Activated CD8-positive, alpha-beta T cell treated with anti-CD3 and anti-CD28 coated beads, Interleukin-2, amount 10 ng/mL, durations not matched to agents 7 days and 5 days (primary cell): ENCODE data around the gene USP24. TPM values are rescaled to one million over a fixed set of nuclear protein-coding genes. Genes with fewer than 3 reads are reported as not detected.

ENCODE experiments used
- ATAC-seq: fragments of 150-1000 bp; cut with Tn5 transposase; one replicate; pipeline ENCODE4 v1.10.0; 2021; ENCODE audit warnings: moderate library complexity
- CTCF ChIA-PET: fragments of 350-600 bp; sonication (Branson Sonifier 250); formaldehyde crosslinking; loops from one replicate; lab custom pipeline; 2021; ENCODE audit warnings: antibody characterized with exemption; lab: Charles Lee
- POLR2A ChIA-PET: fragments of 350-600 bp; sonication (Branson Sonifier 250); formaldehyde crosslinking; loops from one replicate; lab custom pipeline; 2021; ENCODE audit warnings: antibody characterized with exemption; lab: Charles Lee
- DNase-seq: peaks from one replicate; pipeline ENCODE4 v3.0.0-alpha.2; 2020
- H3K27ac Mint-ChIP-seq: one replicate; pipeline ENCODE4 v1.8.0; 2021; ENCODE audit warnings: mild to moderate bottlenecking, mixed read lengths
- H3K27me3 Mint-ChIP-seq: one replicate; pipeline ENCODE4 v1.8.0; 2021; ENCODE audit warnings: low read depth, mixed read lengths
- H3K36me3 Mint-ChIP-seq: one replicate; pipeline ENCODE4 v1.8.0; 2021; ENCODE audit warnings: low read depth, mixed read lengths
- H3K4me1 Mint-ChIP-seq: one replicate; pipeline ENCODE4 v1.8.0; 2021; ENCODE audit warnings: low read depth, mixed read lengths
- H3K4me3 Mint-ChIP-seq: one replicate; pipeline ENCODE4 v1.8.0; 2021; ENCODE audit warnings: mild to moderate bottlenecking, mixed read lengths
- H3K9me3 Mint-ChIP-seq: one replicate; pipeline ENCODE4 v1.8.0; 2022; ENCODE audit warnings: mixed read lengths; ENCODE audit not compliant: insufficient read depth
- total RNA-seq, 2 experiments: library from RNA; stranded (reverse); gene quantifications; one replicate each; pipeline ENCODE4 v1.2.3, GENCODE V29; 2021

USP24 gene
- total RNA-seq, 2 experiments from 2014 or later = 36.7 to 44.1 TPM

DNA sequence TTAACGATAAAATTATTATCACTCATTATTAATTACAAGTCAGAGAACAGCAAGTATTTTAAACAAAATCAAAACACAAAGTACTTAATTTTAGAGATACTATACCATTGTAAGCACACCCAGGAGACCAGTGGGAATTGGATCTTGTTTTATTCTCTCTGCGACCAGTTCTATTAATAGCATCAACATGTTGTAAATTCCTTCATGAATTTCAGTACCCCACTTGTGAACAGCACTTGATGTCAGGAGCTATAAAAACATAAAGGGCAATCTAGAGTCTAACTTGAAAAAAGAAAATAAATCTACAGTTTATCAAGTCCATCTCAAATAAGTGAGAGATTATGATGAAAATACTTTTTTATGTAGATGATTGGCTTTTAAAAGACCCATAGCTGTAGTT lies 42.9 kb downstream of the USP24 start:
- Mint-ChIP-seq H3K27ac (no peak overlapping the region), H3K4me1 (peaks cover 4% of the 10 kb centered on the region), H3K4me3 (no peak overlapping the region), H3K9me3 (no peaks in the 10 kb centered on the region), H3K36me3 (peaks cover 38% of the 10 kb centered on the region), H3K27me3 (no peaks in the 10 kb centered on the region)
- ChIA-PET CTCF (no interaction called here), POLR2A (no interaction called here)
- DNase-seq = no peak
- ATAC-seq = no peak

DNA sequence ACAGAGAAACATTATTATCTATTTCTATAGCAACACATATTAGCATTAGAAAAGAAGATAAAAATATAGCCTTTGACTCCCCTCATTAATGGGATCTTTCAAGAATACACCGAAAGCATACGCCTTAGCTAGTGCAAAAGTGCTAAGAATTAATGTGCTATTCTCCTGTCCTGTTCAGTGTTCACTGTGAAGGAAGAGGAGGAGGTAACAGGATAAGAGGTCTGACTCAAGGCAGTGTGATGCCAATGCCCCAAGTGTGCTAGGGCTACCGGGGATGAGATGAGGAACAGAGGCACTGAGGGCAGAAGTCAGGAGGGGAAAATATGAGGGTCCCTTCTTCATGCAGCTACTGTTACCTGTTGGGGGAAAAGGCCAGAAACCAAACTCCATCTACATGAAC lies 43.5 kb downstream of the USP24 start:
- Mint-ChIP-seq H3K36me3 (peaks cover 38% of the 10 kb centered on the region), H3K27ac (no peak overlapping the region), H3K9me3 (no peaks in the 10 kb centered on the region), H3K4me1 (peaks cover 4% of the 10 kb centered on the region), H3K27me3 (no peaks in the 10 kb centered on the region), H3K4me3 (no peak overlapping the region)
- CTCF ChIA-PET = no interaction called here
- POLR2A ChIA-PET = no interaction called here
- ATAC-seq = no peak
- no peak for DNase-seq

DNA sequence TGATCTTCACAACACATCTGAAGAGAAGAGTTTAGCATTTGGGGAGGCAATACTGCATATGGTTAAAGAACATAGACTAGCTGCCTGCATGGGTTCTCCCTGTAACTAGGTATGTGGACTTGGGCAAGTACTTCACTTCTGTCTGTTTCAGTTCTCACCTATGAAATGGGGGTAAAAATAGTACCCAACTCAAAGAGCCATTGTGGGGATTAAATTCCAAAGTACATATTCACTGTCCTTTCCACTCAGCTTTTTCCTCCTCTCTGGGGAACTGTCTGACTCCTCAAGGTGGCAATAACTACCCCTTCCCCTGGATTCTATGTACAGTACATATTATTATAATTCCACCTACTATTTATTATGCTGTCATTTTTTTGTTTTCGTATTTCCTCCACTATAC lies 44.7 kb downstream of the USP24 start:
- no peak overlapping the region for H3K4me3 Mint-ChIP-seq
- no peak overlapping the region for H3K27ac Mint-ChIP-seq
- CTCF ChIA-PET = no interaction called here
- H3K9me3 Mint-ChIP-seq = no peaks in the 10 kb centered on the region
- H3K36me3 Mint-ChIP-seq = peaks cover 40% of the 10 kb centered on the region
- POLR2A ChIA-PET = no interaction called here
- H3K4me1 Mint-ChIP-seq = peaks cover 4% of the 10 kb centered on the region
- DNase-seq (no peak), ATAC-seq (no peak)
- H3K27me3 Mint-ChIP-seq = no peaks in the 10 kb centered on the region

DNA sequence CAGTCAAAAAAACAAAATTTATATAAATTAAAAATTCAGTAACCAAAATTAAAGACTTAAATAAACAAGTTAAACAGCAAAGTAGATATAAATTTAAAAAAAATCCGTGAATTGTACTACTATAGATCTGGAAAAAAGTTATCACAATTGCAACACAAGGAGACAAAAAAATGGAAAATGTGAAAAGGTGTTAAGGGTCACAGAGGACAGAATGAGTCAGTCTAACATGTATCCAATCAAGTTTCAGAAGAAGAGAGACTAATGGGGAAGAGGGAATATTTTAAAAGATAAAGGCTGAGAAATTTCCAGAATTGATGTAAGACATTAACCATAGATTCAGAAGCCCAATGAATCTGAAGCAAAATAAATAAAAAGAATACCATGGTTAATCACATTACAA lies 46.0 kb downstream of the USP24 start:
- H3K4me3 Mint-ChIP-seq = no peak overlapping the region
- POLR2A ChIA-PET = no interaction called here
- DNase-seq (no peak), ATAC-seq (no peak)
- no peak overlapping the region for H3K27ac Mint-ChIP-seq
- H3K27me3 Mint-ChIP-seq = no peaks in the 10 kb centered on the region
- peaks cover 53% of the 10 kb centered on the region for H3K36me3 Mint-ChIP-seq
- H3K9me3 Mint-ChIP-seq = no peaks in the 10 kb centered on the region
- CTCF ChIA-PET = no interaction called here
- peaks cover 12% of the 10 kb centered on the region for H3K4me1 Mint-ChIP-seq

DNA sequence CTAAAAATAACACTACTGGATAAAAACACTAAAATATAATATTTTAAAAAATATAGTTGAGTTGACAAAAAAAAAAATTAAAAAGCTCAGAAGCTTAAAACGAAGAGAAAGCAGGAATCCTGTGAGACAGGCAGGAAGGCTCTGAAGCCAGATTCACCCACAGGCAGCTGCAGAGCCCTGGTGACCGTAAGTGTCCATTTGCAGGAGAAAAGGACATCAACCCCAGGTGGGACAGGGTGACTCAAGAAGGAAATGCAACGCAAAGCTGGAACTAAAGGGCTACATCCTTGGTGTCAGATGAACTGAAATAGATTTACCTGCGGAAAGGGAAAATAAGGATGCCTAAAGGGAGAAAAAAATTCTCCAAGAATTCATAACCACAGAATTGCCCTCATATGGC lies 46.8 kb downstream of the USP24 start:
- no peaks in the 10 kb centered on the region for H3K9me3 Mint-ChIP-seq
- ChIA-PET CTCF (no interaction called here), POLR2A (no interaction called here)
- H3K27me3 Mint-ChIP-seq = no peaks in the 10 kb centered on the region
- ATAC-seq (no peak), DNase-seq (no peak)
- no peak overlapping the region for H3K4me3 Mint-ChIP-seq
- H3K27ac Mint-ChIP-seq = no peak overlapping the region
- H3K36me3 Mint-ChIP-seq = peaks cover 57% of the 10 kb centered on the region
- peaks cover 14% of the 10 kb centered on the region for H3K4me1 Mint-ChIP-seq

DNA sequence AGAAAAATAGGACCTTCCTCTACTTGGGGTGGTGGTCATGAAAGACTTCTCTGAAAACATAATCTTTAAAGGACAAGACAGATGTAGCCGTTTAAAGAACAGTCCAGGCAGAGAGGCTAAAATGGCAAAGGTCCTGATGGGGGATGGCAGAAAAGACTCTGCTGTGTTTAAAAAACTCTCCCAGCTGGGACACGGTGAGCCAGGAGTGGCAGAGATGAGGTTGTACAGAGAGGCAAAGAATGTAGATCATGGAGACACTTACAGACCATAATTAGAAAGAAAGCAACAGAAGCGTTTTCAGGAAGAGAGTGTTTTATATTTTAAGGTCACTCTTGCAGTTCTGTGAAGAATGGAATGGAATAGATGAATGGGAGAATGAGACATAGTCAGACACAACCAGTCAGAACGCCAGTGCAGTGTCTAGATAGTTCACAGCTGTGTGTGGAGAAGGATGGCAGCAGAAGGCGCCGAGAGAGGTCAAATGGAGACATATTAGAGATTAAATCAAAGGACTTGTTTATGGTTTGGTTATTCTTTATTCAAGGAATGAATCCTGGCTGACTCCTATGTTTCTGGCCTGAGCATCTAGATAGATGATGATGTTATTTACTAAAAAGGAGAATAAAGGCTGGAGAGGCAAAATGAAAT lies 47.8 kb downstream of the USP24 start:
- Mint-ChIP-seq H3K27ac (no peak overlapping the region), H3K4me1 (peaks cover 14% of the 10 kb centered on the region), H3K4me3 (no peak overlapping the region), H3K9me3 (no peaks in the 10 kb centered on the region), H3K36me3 (peaks cover 57% of the 10 kb centered on the region), H3K27me3 (no peaks in the 10 kb centered on the region)
- DNase-seq (no peak), ATAC-seq (no peak)
- CTCF ChIA-PET = no interaction called here
- POLR2A ChIA-PET = no interaction called here

DNA sequence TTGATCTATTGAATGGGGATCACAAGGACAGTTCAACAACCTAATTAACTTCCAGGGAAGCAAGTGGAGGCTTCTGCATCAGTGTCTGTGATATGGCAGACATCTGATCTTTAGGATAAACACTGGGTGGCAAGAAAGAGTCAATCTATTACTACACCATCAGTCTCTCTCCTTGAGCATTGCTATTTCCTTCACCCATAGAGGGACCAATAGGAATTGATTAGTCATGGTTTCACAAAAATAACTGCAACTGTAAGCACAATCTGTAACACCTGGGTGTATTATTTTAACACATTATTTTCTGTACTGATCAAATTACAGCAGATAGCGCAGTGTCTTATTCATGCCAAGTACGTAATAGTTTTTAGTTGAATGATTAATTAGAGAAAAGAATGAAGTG lies 50.3 kb downstream of the USP24 start:
- Mint-ChIP-seq H3K9me3 (no peaks in the 10 kb centered on the region), H3K4me3 (no peak overlapping the region), H3K36me3 (peaks cover 44% of the 10 kb centered on the region), H3K27ac (no peak overlapping the region), H3K4me1 (peaks cover 14% of the 10 kb centered on the region), H3K27me3 (no peaks in the 10 kb centered on the region)
- POLR2A ChIA-PET = no interaction called here
- DNase-seq = no peak
- CTCF ChIA-PET = interaction anchor here (0.8 to 2.2 kb wide), 2 partner anchors 22 to 113 kb away, joined by 3 to 7 read pairs; no protein-coding TSS in a partner anchor
- peak; percentile 39 for ATAC-seq

DNA sequence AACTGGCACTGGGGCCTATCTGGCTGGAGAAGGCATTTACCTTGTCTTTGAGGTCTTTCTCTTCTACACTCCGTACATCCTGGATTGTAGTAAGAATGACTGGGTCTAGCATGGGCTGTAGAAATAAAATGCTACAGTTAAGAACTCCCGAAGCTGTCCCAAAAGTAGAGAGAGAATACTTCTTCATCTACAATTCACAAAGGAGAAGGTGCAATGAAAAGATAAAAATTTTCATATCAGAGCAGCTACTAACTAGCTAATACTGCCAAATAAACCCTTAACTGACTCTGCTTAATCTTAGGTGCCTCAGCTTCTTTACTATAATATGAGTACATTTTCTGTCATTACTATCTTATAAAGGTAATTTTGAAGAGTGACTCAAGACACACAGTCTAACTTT lies 55.6 kb downstream of the USP24 start:
- ChIA-PET POLR2A (no interaction called here), CTCF (interaction anchor here (0.7 to 1.4 kb wide), 2 partner anchors 16 to 62 kb away, joined by 3 to 5 read pairs; no protein-coding TSS in a partner anchor)
- no peak overlapping the region for H3K4me3 Mint-ChIP-seq
- H3K4me1 Mint-ChIP-seq = peaks cover 9% of the 10 kb centered on the region
- no peaks in the 10 kb centered on the region for H3K27me3 Mint-ChIP-seq
- ATAC-seq = no peak
- H3K36me3 Mint-ChIP-seq = peaks cover 45% of the 10 kb centered on the region
- DNase-seq = no peak
- no peak overlapping the region for H3K27ac Mint-ChIP-seq
- H3K9me3 Mint-ChIP-seq = no peaks in the 10 kb centered on the region

DNA sequence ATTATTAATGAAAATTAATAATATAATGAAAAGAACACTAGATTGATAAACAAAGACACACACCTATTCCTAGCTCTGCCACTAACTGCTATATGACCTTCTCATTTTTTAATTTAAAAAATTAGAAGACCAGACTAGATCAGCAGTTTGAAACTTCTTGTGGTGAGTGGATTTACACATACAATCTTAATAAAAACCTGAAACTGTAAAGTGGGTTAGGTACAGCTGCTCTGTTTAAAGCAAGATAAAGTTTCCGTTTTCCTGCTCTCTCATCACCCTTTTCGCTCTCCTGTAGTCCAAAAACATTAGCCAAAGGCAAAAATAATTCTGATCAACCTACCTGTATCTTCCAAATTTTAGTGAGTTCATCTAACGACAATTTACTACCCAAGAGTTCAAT lies 58.6 kb downstream of the USP24 start:
- H3K36me3 Mint-ChIP-seq = peaks cover 47% of the 10 kb centered on the region
- CTCF ChIA-PET = no interaction called here
- H3K4me1 Mint-ChIP-seq = peaks cover 18% of the 10 kb centered on the region
- H3K4me3 Mint-ChIP-seq = no peak overlapping the region
- no peaks in the 10 kb centered on the region for H3K27me3 Mint-ChIP-seq
- H3K9me3 Mint-ChIP-seq = no peaks in the 10 kb centered on the region
- ATAC-seq = no peak
- H3K27ac Mint-ChIP-seq = no peak overlapping the region
- POLR2A ChIA-PET = no interaction called here
- no peak for DNase-seq

DNA sequence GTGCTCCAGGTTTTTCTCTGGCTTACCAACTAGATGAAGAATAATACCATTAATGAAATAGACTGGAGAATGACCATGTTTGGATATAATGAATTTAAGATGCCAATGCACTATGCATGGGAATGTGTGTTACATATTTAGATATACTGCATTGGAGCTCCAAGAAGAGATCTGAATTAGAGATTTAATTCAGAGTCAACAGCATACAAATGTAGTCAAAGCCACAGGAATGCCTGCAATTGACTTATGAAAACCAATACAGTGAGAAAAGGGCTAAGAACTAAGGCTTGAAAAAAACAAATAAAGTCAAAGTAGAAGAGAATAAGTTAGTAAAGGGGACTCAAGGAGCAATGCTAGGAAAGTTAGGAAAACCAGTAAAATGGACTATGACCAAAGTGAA lies 59.1 kb downstream of the USP24 start:
- Mint-ChIP-seq H3K27ac (no peak overlapping the region), H3K27me3 (no peaks in the 10 kb centered on the region), H3K4me3 (no peak overlapping the region), H3K9me3 (no peaks in the 10 kb centered on the region), H3K4me1 (peaks cover 23% of the 10 kb centered on the region), H3K36me3 (peaks cover 50% of the 10 kb centered on the region)
- ChIA-PET POLR2A (no interaction called here), CTCF (no interaction called here)
- ATAC-seq (no peak), DNase-seq (no peak)

DNA sequence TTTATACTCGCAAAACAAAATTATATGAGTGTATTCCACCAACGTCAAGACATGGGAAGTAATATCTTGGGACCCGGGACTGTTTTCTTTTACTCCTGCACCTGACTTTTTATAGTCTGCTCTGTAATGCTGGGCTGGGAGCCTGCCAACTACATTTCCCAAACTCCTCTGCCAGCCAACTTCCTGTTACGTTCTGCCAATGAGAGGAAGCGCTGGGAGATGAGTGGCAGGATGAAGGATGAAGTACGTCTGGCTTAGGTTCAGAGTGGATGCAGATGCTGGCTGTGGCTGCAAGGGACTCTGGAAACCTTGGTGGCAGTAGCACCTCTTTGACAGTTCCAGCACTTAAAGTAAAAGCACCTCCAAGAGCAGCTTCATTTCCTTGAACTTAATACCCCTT lies 59.6 kb downstream of the USP24 start:
- no peak for ATAC-seq
- no peak for DNase-seq
- ChIA-PET CTCF (no interaction called here), POLR2A (no interaction called here)
- peaks cover 52% of the 10 kb centered on the region for H3K36me3 Mint-ChIP-seq
- no peaks in the 10 kb centered on the region for H3K27me3 Mint-ChIP-seq
- no peaks in the 10 kb centered on the region for H3K9me3 Mint-ChIP-seq
- peaks cover 28% of the 10 kb centered on the region for H3K4me1 Mint-ChIP-seq
- no peak overlapping the region for H3K27ac Mint-ChIP-seq
- no peak overlapping the region for H3K4me3 Mint-ChIP-seq

DNA sequence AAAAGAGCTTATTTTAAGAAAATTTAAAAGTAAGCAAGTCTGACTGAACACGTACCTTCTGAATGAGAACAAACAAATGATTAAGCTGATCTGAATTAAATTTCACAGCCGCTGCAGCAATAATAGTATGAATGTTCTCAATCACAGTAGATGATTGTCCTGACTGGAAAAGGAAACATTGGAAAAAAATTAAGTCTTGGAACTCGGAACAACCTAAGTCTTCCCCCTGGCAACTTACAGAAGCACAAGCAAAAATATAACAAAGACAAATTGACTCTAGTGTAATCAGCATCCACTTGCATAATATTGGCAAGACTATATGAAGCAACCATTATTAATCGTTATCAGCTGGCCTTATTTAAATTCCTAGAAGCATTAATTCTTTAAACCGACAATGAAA lies 60.5 kb downstream of the USP24 start:
- peaks cover 50% of the 10 kb centered on the region for H3K36me3 Mint-ChIP-seq
- POLR2A ChIA-PET = no interaction called here
- DNase-seq = no peak
- no peak for ATAC-seq
- no peak overlapping the region for H3K4me3 Mint-ChIP-seq
- no peak overlapping the region for H3K27ac Mint-ChIP-seq
- no peaks in the 10 kb centered on the region for H3K9me3 Mint-ChIP-seq
- H3K4me1 Mint-ChIP-seq = peaks cover 28% of the 10 kb centered on the region
- CTCF ChIA-PET = interaction anchor here (1.8 to 5.2 kb wide), 2 partner anchors 11 to 123 kb away, joined by 6 to 21 read pairs; no protein-coding TSS in a partner anchor
- H3K27me3 Mint-ChIP-seq = no peaks in the 10 kb centered on the region
